K562 (cell line): Measurements from ENCODE around the gene PSMB8.

Experiments used
- ATF7 ChIP-seq: fragments of 450-650 bp; IDR thresholded peaks from 2 replicates; pipeline ENCODE4 v1.7.1; 2014; ENCODE audit warnings: mild to moderate bottlenecking, moderate library complexity
- ELF1 ChIP-seq: fragments of 200-800 bp; sonication (Bioruptor generic); IDR thresholded peaks from 2 replicates; pipeline ENCODE4 v1.6.1; 2016; ENCODE audit warnings: missing genetic modification characterization, missing compliant biosample characterization

DNA sequence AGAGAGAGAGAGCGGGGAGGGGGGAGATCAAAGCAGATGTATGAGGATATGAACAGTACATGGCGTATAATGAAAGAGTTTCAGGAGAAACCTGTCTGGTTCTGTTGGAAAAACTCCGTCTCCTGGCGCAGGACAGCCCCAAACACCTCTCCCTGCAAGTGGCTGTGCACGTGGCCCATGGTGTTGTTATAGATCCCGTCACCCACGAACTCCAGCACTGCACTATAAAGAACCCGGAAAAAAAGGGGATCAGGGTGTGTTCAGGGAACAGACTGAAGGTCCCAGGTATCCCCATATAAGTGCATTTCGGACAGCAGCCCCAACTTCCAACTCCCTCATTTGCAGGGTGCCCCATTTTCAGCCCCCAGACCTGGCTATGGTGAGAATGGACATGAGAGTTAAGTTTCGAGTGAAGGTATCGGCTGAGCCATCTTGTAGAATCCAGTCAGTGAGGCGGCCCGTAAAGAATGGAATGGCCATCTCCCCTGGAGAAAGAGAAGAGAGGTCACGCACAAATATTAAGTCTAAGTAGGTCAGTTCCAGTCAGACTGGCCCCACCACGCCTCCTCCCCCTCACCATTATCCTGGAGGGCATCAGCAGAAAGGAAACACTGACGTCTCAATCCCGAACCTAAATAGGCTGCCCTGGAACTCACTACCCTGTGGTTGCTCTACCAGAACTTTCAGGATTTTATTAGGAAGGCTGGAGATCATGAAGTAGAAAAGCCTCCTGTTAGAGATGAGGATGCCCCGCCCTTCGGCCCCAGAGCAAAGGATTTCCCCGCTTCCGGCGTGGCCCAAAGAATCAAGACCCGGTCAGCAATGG, 8.4 kb upstream of the PSMB8 start:
- TF ChIP-seq ATF7 (no peak), ELF1 (tag) (no peak)
